HG02642 (cell line): Measurements from ENCODE around the gene AKAP12.

Experiments
- ATAC-seq: cut with Tn5 transposase; IDR thresholded peaks from one replicate; pipeline ENCODE4 v1.9.1; 2021; ENCODE audit warnings: mild to moderate bottlenecking; ENCODE audit not compliant: unreplicated experiment, poor library complexity

The AKAP12 gene

DNA sequence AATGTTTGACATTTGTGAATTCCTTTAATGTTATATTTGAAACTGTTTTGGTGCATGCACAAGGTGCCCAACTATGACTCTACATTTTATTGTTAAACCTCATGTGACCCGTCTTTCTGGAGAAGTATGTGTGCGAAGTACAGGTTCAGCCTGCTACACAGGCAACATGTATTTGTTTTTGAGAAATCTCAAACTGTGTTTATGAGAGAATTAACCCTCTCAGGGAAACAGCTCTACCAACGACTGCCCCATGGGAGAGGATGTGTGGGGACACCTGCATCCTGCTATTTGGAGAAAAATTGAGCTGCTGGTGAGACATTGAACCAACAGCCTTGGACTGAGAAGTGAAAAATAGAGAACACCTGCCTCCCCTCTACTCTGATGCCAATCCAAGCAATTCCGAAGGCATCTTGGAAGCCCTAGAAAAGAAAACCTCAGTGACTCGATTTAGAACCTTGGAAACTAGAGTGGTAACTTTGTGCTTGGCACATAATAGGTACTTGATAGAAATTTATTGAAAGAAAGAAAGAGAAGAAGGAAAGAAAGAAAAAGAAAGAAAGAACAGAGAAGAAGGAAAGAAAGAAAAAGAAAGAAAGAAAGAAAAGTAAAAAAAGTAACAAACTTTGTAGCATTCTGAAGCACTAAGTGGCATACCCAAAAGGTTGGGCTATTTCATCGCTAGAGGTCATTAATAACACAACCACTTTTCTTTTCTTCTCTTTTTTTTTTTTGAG lies 2.9 kb upstream of the AKAP12 start:
- ATAC-seq: no peak

DNA sequence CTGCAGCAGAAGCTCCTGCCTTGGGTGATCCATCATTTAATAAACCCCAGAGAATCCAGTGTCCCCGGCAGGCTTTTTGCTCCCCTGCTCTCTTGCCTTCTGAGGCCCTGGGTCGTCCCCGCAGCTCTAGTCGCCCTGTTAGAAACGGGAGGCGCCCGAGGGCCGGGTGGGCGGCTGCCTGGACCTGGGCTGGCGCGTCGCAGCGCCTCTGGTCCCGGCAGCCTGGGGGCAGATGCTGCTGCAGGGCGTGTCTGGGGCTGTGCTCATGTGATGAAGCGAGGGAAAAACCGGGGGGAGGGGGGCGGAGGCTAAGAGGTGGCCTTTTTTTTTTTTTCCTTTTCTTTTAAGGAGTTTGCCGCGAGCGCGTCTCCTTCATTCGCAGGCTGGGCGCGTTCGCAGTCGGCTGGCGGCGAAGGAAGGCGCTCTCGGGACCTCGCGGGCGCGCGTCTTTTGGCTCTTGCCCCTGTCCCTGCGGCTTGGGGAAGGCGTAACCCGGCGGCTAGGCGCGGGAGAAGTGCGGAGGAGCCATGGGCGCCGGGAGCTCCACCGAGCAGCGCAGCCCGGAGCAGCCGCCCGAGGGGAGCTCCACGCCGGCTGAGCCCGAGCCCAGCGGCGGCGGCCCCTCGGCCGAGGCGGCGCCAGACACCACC lies 394 bp downstream of the AKAP12 start:
- ATAC-seq: peak; percentile 62

DNA sequence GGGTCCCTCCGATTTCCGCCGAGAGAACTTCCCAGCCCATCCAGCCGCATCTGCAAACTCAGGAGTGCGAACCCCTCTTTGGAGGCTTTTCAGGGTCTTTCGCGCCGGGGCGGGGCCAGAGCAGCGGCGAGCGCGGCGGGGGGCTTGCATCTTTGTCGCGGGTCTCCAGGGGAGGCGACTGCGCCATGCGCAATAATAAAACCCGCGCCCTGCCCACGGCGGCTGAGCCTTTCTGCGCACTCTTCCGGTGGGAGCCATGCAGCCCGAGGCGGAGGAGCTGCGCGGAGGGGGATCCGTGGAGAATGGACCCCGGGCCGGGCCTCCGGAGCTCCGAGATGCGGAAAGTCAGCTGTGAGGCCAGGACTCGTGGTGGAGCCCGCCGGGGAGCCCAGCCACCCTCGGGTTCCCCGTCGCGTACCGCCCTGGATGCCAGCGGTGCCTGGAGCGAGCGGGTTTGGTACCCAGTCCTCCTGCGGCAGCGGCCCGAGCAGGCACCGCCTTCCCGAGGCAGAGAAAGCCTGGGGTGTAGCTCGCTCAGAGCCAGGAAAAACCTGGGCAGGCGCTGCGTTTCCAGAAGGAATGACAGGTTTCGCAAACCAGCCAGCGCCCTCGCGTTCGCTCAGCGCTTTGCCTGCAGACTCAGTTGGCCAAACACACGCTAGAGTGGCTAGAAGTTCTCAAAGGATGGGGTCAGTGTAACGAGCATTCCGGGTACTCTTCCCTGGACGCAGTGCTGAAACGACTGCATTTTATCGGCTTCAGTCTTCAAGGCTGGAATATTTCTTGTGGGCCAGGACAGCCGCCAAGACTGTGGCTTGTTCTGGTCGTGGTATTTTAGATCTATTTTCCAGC lies 1.2 kb downstream of the AKAP12 start:
- no peak for ATAC-seq

GRCh38 chr6:151241853-151242252 lies 2.1 kb downstream of the AKAP12 start:
- ATAC-seq: no peak

DNA sequence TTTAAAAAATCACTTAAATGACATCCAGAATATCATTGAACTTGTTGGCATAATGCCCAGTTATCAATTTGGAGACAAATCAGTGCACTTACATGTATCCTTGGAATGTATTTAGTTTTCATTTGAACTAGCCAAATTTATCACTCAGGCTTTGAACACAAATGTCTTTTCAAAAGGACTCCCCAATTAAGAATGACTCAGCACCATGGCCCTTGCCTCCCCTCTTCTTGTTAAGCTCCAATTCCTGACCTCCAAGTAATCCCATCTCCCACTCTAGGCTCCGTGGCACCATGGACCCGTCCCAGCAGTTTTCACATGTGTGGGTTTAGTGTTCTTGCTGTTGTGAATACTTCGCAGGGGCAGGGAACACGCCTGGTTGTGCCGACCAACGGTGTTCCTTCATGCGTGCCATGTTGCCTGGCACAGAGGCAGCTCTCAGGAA lies 2.7 kb downstream of the AKAP12 start:
- ATAC-seq: no peak

DNA sequence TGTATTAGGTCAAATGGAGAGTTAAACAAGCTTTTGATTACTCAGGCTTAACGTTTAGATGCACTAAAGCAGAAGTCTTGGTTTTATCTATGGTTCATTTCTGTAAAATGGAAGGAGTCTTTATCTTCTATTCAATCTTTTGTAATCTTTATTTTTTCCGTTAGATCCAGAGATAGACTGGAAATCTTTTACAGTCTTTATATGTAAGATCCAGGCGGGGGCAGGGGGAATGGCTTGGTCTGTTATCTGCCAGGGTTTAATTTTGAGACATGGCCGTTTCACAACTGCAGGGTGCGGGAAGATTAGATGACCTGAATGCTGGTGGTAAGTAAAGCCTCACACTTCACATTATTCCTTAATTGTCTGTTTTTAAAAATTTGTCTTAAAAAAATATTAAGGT lies 3.7 kb downstream of the AKAP12 start:
- ATAC-seq: no peak

GRCh38 chr6:151247490-151247889 lies 7.7 kb downstream of the AKAP12 start:
- no peak for ATAC-seq

GRCh38 chr6:151248295-151248694 lies 8.5 kb downstream of the AKAP12 start:
- no peak for ATAC-seq

- ATAC-seq: no peak
Observed at GRCh38 chr6:151252634-151253033, 12.9 kb downstream of the AKAP12 start.

GRCh38 chr6:151254451-151255081 lies 14.8 kb downstream of the AKAP12 start:
- ATAC-seq: no peak

DNA sequence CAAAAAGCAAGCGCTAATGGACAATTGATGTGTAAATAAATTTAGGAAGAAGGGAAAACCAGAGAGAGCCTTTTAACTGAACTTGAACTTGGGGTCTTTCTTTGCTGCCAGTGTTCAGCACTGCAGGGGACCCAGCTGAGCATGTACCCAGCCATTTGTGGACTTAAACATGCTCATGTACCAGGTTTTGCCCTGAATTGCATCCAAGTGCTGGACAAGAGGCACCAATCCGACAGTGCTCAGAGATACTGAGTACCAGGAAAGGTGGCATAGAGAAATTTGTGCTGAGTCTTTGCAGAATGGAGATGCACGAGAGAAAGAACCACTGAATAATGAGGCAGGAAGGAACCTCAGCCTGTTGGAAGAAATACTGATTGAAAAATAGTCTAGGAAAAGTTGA lies 16.0 kb downstream of the AKAP12 start:
- no peak for ATAC-seq

- no peak for ATAC-seq
Observed at GRCh38 chr6:151257985-151258445, 18.2 kb downstream of the AKAP12 start.

DNA sequence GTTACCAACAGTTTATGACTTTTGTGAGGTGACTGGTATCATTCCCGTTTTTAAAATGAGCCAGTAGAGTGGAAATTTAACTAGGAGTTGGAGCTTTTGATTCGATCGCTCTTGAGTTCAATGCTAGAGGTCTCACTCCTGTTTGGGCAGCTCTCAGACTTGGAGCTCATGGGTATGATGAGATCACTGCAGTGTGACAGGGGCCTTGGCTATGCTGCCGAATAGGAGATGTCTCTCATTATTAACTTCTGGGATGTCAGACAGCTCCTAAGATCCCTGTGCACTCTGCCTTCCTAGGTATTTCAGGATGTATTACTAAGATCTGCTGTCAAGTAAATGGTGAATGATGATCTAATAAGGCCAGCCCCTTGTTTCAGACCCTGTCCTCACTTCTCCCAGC lies 20.4 kb downstream of the AKAP12 start:
- no peak for ATAC-seq

DNA sequence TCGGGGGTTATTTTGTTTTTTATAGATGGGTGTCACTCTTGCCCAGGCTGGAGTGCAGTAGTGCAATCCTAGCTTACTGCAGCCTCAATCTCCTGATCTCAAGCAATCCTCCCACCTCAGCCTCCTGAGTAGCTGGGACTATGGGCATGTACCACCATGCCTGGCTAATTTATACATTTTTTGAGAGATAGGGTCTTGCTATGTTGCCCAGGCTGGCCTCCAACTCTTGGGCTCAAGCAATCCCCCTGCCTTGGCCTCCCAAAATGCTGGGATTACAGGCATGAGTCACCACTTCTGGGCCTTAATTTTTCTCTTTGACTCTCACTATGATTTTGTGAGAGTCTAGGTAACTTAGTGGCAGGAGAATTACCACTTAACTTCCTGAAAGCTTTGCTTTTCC lies 23.3 kb downstream of the AKAP12 start:
- ATAC-seq: no peak

DNA sequence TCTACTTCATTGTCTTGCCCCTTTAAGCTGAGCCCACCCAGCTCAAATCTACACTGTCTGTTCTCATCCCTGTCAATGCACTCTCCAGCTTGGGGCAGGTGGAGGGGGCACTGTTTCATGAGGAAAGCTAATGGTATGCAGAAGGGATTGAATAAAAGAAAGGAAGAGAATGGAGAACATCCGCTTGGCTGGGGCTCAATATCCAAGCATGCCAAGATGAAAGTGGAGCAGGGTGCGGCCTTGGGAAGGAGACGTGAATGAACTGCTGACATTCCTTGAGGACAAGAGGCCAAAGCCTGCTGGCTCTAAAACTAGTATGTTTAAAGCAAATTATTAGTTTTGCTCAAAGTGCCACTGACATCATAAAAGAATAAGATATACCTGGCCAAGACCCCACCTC lies 24.2 kb downstream of the AKAP12 start:
- ATAC-seq: no peak

- ATAC-seq: no peak
Observed at GRCh38 chr6:151265282-151265681, 25.5 kb downstream of the AKAP12 start.

- no peak for ATAC-seq
Observed at GRCh38 chr6:151269321-151269995, 29.7 kb downstream of the AKAP12 start.

GRCh38 chr6:151275121-151275520 lies 35.4 kb downstream of the AKAP12 start:
- ATAC-seq: no peak

GRCh38 chr6:151275566-151275965 lies 35.8 kb downstream of the AKAP12 start:
- no peak for ATAC-seq

GRCh38 chr6:151276112-151276740 lies 36.5 kb downstream of the AKAP12 start:
- no peak for ATAC-seq
